Measurements from ENCODE around the gene SCN2B. TPM values are rescaled to one million over a fixed set of nuclear protein-coding genes. Genes with fewer than 3 reads are reported as not detected.

The SCN2B gene
- total RNA-seq, 2 experiments from 2014 or later = 0.06 to 0.10 TPM

- Histone ChIP-seq H3K4me3 (ENCODE audit: low read depth, low read length, poor library complexity, severe bottlenecking) (no peak overlapping the region), H3K9me3 (ENCODE audit: low read length) (no peaks in the 10 kb centered on the region), H3K4me2 (ENCODE audit: low read length) (no peak overlapping the region), H3K79me2 (ENCODE audit: insufficient read depth, low read depth, low read length) (no peaks in the 10 kb centered on the region), H3K27ac (ENCODE audit: low read depth, low read length, poor library complexity, severe bottlenecking) (no peak overlapping the region), H4K20me1 (ENCODE audit: insufficient read depth, low read length) (no peaks in the 10 kb centered on the region), H2AFZ (ENCODE audit: low read length) (no peak overlapping the region), H3K4me1 (ENCODE audit: insufficient read depth, low read length, poor library complexity, severe bottlenecking) (no peaks in the 10 kb centered on the region), H3K9me2 (ENCODE audit: insufficient read depth, low read length) (no peaks in the 10 kb centered on the region), H3K36me3 (ENCODE audit: insufficient read depth, low read length) (no peaks in the 10 kb centered on the region)
- intact Hi-C loops (cut with micrococcal nuclease; ENCODE audit: unreplicated experiment) = no loop called here
- no TSS peak for BruUV-seq (replicated peaks)
- no peak for DNase-seq (ENCODE audit: low spot score)
- TF ChIP-seq CTCF (conservative IDR thresholded peaks at IDR 0.05; ENCODE audit: low read length) (no peak), EZH2phosphoT487 (IDR thresholded peaks at IDR 0.05; ENCODE audit: borderline replicate concordance, low read depth, low read length) (no peak)
- CTCF ChIA-PET (ENCODE audit: unreplicated experiment) = interaction anchor here (0.6 kb wide), 1 partner anchor 225 kb away, joined by 3 read pairs; no protein-coding TSS in a partner anchor
- POLR2A ChIA-PET = no interaction called here
Measured at GRCh38 chr11:118143661-118144185, 32.7 kb downstream of the SCN2B start.

GRCh38 chr11:118142809-118143208 lies 33.6 kb downstream of the SCN2B start:
- POLR2A ChIA-PET = no interaction called here
- DNase-seq (ENCODE audit: low spot score) = no peak
- Histone ChIP-seq H3K9me3 (ENCODE audit: low read length) (no peaks in the 10 kb centered on the region), H3K36me3 (ENCODE audit: insufficient read depth, low read length) (no peaks in the 10 kb centered on the region), H3K27ac (ENCODE audit: low read depth, low read length, poor library complexity, severe bottlenecking) (no peak overlapping the region), H3K4me3 (ENCODE audit: low read depth, low read length, poor library complexity, severe bottlenecking) (no peak overlapping the region), H3K79me2 (ENCODE audit: insufficient read depth, low read depth, low read length) (no peaks in the 10 kb centered on the region), H3K4me2 (ENCODE audit: low read length) (no peak overlapping the region), H4K20me1 (ENCODE audit: insufficient read depth, low read length) (no peaks in the 10 kb centered on the region), H3K9me2 (ENCODE audit: insufficient read depth, low read length) (no peaks in the 10 kb centered on the region), H2AFZ (ENCODE audit: low read length) (no peak overlapping the region), H3K4me1 (ENCODE audit: insufficient read depth, low read length, poor library complexity, severe bottlenecking) (no peaks in the 10 kb centered on the region)
- no TSS peak for BruUV-seq (replicated peaks)
- TF ChIP-seq EZH2phosphoT487 (IDR thresholded peaks at IDR 0.05; ENCODE audit: borderline replicate concordance, low read depth, low read length) (no peak), CTCF (conservative IDR thresholded peaks at IDR 0.05; ENCODE audit: low read length) (no peak)
- CTCF ChIA-PET (ENCODE audit: unreplicated experiment) = no interaction called here
- intact Hi-C loops (cut with micrococcal nuclease; ENCODE audit: unreplicated experiment) = no loop called here

- TF ChIP-seq CTCF (conservative IDR thresholded peaks at IDR 0.05; ENCODE audit: low read length) (no peak), EZH2phosphoT487 (IDR thresholded peaks at IDR 0.05; ENCODE audit: borderline replicate concordance, low read depth, low read length) (no peak)
- Histone ChIP-seq H3K36me3 (ENCODE audit: insufficient read depth, low read length) (no peaks in the 10 kb centered on the region), H3K79me2 (ENCODE audit: insufficient read depth, low read depth, low read length) (no peaks in the 10 kb centered on the region), H3K4me3 (ENCODE audit: low read depth, low read length, poor library complexity, severe bottlenecking) (no peak overlapping the region), H3K4me2 (ENCODE audit: low read length) (no peak overlapping the region), H3K9me3 (ENCODE audit: low read length) (no peaks in the 10 kb centered on the region), H3K9me2 (ENCODE audit: insufficient read depth, low read length) (no peaks in the 10 kb centered on the region), H3K27ac (ENCODE audit: low read depth, low read length, poor library complexity, severe bottlenecking) (no peak overlapping the region), H4K20me1 (ENCODE audit: insufficient read depth, low read length) (no peaks in the 10 kb centered on the region), H3K4me1 (ENCODE audit: insufficient read depth, low read length, poor library complexity, severe bottlenecking) (no peaks in the 10 kb centered on the region), H2AFZ (ENCODE audit: low read length) (no peak overlapping the region)
- intact Hi-C loops (cut with micrococcal nuclease; ENCODE audit: unreplicated experiment) = no loop called here
- DNase-seq (ENCODE audit: low spot score) = no peak
- CTCF ChIA-PET (ENCODE audit: unreplicated experiment) = no interaction called here
- BruUV-seq (replicated peaks) = no TSS peak
- POLR2A ChIA-PET = no interaction called here
Measured at GRCh38 chr11:118142081-118142480, 34.4 kb downstream of the SCN2B start.
